Duodenal mucosa (tissue), 2 donors: ENCODE results near the gene GBP5.
"Not testable (repeated sequence)": the region's sequence is repeated elsewhere in the genome, so short reads cannot be mapped to it uniquely, and the experiment has no call there.

Experiments
- H3K27ac ChIP-seq: one replicate; pipeline ENCODE4 v1.7.0; 2013; ENCODE audit warnings: low read depth, low read length
- H3K27me3 ChIP-seq, 2 donors: one replicate each; pipeline ENCODE4 v1.7.0; 2013; ENCODE audit warnings: low read length in 2 of 2, control low read depth in 1 of 2; ENCODE audit not compliant: insufficient read depth in 2 of 2, control insufficient read depth in 1 of 2
- H3K36me3 ChIP-seq, 2 donors: one replicate each; pipeline ENCODE4 v1.7.0; 2013; ENCODE audit warnings: low read length in 2 of 2, control low read depth in 1 of 2; ENCODE audit not compliant: insufficient read depth in 2 of 2, control insufficient read depth in 1 of 2
- H3K4me1 ChIP-seq, 2 donors: one replicate each; pipeline ENCODE4 v1.7.0; 2013; ENCODE audit warnings: low read length in 2 of 2, control low read depth in 1 of 2; ENCODE audit not compliant: insufficient read depth in 2 of 2, control insufficient read depth in 1 of 2
- H3K4me3 ChIP-seq, 2 donors: one replicate each; pipeline ENCODE4 v1.7.0; 2013; ENCODE audit warnings: low read length in 2 of 2, low read depth in 1 of 2
- H3K9ac ChIP-seq, 2 donors: one replicate each; pipeline ENCODE4 v1.7.0; 2013; ENCODE audit warnings: low read length in 2 of 2, low read depth in 1 of 2
- H3K9me3 ChIP-seq, 2 donors: one replicate each; pipeline ENCODE4 v1.7.0; 2013; ENCODE audit warnings: low read length in 2 of 2, control low read depth in 1 of 2; ENCODE audit not compliant: control insufficient read depth in 1 of 2

Gene GBP5

DNA sequence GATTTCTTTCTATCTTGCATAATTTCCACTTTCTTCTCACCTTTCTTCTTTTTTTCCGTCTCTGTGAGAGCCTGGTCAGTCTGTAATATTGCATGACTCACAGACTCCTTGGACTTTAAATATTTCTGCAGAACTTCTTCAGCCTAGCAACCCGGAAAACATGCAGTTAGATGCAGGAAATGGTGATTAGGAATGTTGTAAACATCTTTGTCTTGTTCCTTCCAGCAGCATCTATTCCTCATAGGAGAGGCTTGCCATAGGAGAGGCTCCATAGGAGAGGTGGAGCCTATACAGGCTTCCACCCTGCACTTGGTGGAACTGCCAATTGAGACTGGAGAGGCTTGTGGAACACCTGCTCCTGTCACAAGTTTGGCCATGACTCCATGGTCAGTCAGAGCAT lies 10.0 kb downstream of the GBP5 start:
- no peak overlapping the region for H3K9ac ChIP-seq

DNA sequence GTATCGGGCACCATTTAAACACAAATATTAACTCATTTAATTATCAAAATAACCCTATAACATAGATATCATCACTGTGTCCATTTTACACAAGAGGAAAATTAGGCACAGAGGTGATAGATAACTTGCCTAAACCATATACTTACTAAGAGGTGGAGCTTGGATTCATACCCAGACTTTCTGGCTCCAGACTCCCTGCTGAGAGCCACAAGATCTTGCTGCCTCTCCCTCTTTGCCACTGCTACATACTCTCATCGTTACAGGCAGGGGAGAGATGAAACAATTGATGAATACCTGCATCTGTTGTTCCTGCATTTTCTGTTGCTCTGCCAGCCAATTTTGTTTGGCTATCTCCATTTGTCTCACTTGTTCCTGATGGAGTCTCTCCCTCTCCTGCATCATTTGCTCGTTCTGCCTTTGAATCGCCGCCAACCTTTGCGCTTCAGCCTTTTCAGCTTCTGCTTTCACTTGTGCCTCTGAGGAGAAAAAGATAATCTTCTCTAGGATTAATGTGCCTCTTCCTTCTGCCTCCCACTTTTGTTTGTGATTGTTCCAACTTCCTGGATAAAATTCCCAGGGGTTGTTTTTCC lies 10.6 kb downstream of the GBP5 start:
- peaks cover 0 to 3% of the 10 kb centered on the region in 2 donors for H3K36me3 ChIP-seq
- H3K27ac ChIP-seq, result no peak overlapping the region
- peak overlapping the region in 1 of 2 donors; percentile 32 for H3K9ac ChIP-seq
- H3K27me3 ChIP-seq, result no peaks in the 10 kb centered on the region
- peaks cover 15 to 18% of the 10 kb centered on the region in 2 donors for H3K4me1 ChIP-seq
- no peaks in the 10 kb centered on the region for H3K9me3 ChIP-seq
- peak overlapping the region; percentile 5 to 50 for H3K4me3 ChIP-seq

More for the DNA sequence above, 10.0 kb downstream of the GBP5 start:
- H3K27ac ChIP-seq, result no peak overlapping the region
- no peaks in the 10 kb centered on the region for H3K9me3 ChIP-seq
- H3K27me3 ChIP-seq, result no peaks in the 10 kb centered on the region
- H3K4me1 ChIP-seq, result peaks cover 15 to 18% of the 10 kb centered on the region in 2 donors
- H3K4me3 ChIP-seq, result peak overlapping the region in 1 of 2 donors; percentile 50
- peaks cover 0 to 3% of the 10 kb centered on the region in 2 donors for H3K36me3 ChIP-seq

DNA sequence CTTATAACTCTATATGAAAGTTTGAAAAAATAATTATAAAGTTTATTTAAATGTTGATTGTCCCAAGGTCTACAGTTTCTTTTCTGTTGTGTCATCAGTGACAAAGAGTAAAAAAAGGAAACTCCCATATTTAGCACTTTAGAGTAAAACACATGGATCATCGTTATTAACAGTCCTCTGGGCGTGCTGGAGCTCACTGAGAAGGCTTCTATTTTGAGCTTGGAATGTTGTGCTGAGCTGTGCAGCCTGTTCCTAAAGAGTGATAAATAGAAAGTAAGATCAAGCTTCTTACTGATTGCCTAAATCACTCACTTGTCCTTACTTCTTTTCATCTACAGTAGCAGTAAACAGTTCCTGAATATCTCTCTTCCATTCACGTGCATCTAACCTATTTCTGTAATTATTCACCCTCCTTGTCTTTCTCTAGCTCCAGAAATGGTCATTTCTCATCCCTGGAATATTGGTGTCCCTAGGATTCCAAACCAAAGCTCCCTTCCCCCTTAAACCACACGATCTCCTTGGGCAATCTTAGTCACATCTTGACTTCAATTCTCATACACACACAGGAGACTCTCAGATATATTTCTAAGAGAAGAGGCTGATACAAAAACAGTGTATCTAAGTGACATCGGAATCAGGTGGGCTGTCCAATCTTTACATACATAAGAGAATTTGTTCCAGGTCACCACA lies 11.9 kb downstream of the GBP5 start:
- no peaks in the 10 kb centered on the region for H3K27me3 ChIP-seq
- no peak overlapping the region for H3K9ac ChIP-seq
- H3K27ac ChIP-seq, result peak overlapping the region; percentile 1
- peaks cover 15 to 18% of the 10 kb centered on the region in 2 donors for H3K4me1 ChIP-seq
- H3K4me3 ChIP-seq, result no peak overlapping the region
- no peaks in the 10 kb centered on the region for H3K36me3 ChIP-seq
- H3K9me3 ChIP-seq, result no peaks in the 10 kb centered on the region

DNA sequence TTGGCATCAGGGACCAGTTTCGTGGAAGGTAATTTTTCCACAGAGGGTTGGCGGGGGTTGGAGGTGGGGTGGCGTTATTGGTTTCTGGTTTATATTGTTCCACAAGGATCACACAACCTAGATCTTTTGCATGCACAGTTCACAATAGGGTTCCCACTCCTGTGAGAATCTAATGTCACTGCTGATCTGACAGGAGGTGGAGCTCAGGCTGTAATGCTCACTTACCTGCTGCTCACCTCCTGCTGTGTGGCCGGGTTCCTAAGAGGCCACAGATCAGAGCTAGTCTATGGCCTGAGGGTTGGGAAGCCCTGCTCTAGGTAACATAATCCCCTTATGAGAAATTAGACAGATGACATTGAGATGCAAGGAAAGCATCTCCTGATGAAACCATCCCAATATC lies 12.6 kb downstream of the GBP5 start:
- H3K4me3 ChIP-seq, result no peak overlapping the region

DNA sequence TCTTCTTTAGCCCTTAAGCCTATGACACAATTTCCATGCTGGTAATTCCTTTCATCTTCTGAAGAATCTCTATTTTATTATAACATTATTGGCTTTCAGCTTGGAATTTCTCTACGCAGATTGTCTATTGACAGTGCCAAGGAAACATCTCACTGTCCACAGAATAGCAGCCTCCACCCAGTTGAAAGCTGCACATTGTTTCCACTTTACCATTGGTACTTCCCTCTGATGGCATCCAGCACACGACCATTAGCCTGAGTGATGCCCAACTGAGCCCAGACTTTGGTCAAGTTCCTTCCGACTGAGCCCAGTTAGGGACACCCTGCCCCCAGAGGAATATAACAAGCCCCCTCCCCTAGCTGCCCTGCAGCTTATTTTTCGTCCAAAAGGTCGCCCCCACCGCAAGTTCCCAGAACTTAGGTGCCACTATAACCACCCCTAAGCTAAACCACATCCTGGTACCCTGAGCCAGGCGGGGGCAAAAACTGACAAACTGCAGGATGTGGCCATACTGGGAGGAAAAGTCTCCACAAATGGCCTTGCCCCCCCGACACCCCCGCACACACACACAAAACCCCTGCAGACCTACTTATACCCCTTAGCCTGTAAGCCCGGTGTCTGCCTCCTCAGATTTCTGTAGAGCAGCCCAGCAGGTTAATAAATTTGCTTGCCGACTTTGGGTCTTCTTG lies 13.2 kb downstream of the GBP5 start:
- no peaks in the 10 kb centered on the region for H3K9me3 ChIP-seq
- H3K4me3 ChIP-seq, result no peak overlapping the region
- peaks cover 15 to 18% of the 10 kb centered on the region in 2 donors for H3K4me1 ChIP-seq
- no peak overlapping the region for H3K27ac ChIP-seq
- H3K27me3 ChIP-seq, result no peaks in the 10 kb centered on the region
- H3K36me3 ChIP-seq, result no peaks in the 10 kb centered on the region
- no peak overlapping the region for H3K9ac ChIP-seq

More for the DNA sequence above, 12.6 kb downstream of the GBP5 start:
- Histone ChIP-seq H3K9ac (no peak overlapping the region), H3K27me3 (no peaks in the 10 kb centered on the region), H3K9me3 (no peaks in the 10 kb centered on the region), H3K4me1 (peaks cover 15 to 18% of the 10 kb centered on the region in 2 donors), H3K27ac (no peak overlapping the region), H3K36me3 (no peaks in the 10 kb centered on the region)

DNA sequence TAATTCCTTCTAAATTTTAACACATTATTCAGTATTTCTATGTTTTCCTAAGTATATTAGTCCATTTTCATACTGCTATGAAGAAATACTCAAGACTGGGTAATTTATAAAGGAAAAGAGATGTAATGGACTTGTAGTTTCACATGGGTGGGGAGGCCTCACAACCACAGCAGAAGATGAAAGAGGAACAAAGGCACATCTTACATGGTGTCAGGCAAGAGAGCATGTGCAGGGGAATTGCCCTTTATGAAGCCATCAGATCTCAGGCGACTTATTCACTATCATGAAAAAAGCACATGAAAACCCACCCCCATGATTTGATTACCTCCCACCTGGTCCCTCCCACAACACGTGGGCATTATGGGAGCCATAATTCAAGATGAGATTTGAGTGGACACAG lies 15.6 kb downstream of the GBP5 start:
- H3K4me3 ChIP-seq, result no peak overlapping the region
- no peaks in the 10 kb centered on the region for H3K36me3 ChIP-seq
- H3K9ac ChIP-seq, result no peak overlapping the region
- no peak overlapping the region for H3K27ac ChIP-seq
- no peaks in the 10 kb centered on the region for H3K9me3 ChIP-seq
- H3K27me3 ChIP-seq, result no peaks in the 10 kb centered on the region
- peaks cover 10 to 12% of the 10 kb centered on the region in 2 donors for H3K4me1 ChIP-seq

DNA sequence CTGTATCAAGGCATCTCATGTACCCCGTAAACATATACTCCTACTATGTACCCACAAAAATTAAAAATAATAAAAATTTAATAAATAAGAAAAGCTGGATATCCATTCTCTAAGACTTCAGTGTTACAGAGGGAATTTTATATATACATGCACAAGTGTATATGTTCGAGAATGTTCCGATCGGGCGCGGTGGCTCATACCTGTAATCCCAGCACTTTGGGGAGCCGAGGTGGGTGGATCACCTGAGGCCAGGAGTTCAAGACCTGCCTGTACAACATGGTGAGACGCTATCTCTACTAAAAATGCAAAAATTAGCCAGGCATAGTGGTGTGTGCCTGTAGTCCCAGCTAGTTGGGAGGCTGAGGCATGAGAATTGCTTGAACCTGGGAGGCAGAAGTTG lies 17.1 kb downstream of the GBP5 start:
- not testable (repeated sequence) for H3K27ac ChIP-seq, H3K4me1 ChIP-seq, H3K27me3 ChIP-seq, H3K4me3 ChIP-seq, H3K9ac ChIP-seq, H3K36me3 ChIP-seq, H3K9me3 ChIP-seq

DNA sequence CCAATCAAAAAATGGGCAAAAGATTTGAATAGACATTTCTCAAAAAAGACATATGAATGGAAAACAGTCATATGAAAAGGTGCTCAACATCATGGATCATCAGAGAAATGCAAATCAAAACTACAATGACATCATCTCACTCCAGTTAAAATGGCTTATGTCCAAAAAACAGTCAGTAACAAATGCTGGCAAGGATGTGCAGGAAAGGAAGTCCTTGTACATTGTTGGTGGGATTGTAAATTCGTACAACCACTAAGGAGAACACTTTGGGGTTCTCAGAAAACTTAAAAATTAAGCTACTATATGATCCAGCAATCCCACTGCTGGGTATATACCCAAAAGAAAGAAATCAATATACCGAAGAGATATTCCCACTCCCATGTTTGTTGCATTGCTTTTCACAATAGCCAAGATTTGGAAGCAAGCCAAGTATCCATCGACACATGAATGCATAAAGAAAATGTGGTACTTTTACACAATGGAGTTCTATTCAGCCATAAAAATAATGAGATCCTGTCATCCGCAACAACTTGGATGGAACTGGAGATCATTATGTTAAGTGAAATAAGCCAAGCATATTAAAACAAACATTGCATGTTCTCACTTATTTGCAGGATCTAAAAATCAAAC lies 17.9 kb downstream of the GBP5 start:
- H3K9ac ChIP-seq, result no peak overlapping the region
- H3K9me3 ChIP-seq, result no peaks in the 10 kb centered on the region
- no peaks in the 10 kb centered on the region for H3K4me1 ChIP-seq
- H3K27ac ChIP-seq, result no peak overlapping the region
- H3K4me3 ChIP-seq, result no peak overlapping the region
- no peaks in the 10 kb centered on the region for H3K36me3 ChIP-seq
- no peaks in the 10 kb centered on the region for H3K27me3 ChIP-seq

DNA sequence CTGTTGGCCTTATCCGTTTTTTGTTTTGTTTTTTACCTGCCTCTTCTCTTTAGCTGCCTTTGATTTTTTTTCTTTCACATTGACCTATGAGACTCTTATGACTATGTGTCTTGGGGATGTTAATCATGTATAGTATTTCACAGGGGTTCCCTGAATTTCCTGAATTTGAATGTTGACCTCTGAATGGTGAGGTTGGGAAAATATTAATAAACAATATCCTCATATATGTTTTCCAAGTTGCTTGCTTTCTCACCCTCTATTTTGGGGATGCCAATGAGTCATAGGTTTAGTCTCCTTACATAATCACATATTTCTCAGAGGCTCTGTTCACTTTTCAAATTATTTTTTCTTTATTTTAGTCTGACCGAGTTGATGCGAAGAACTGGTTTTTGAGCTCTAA lies 29.6 kb downstream of the GBP5 start:
- Histone ChIP-seq H3K27me3 (no peaks in the 10 kb centered on the region), H3K4me1 (no peaks in the 10 kb centered on the region), H3K4me3 (no peak overlapping the region), H3K36me3 (no peaks in the 10 kb centered on the region), H3K9me3 (no peaks in the 10 kb centered on the region), H3K27ac (no peak overlapping the region), H3K9ac (no peak overlapping the region)
